ENCODE measurements around the gene ARID5B. TPM values are rescaled to one million over a fixed set of nuclear protein-coding genes. Genes with fewer than 3 reads are reported as not detected.

Gene ARID5B
- total and polyA plus RNA-seq, 2 of the 4 experiments (the other 2 are of a cell fraction): 41.0 to 125 TPM

DNA sequence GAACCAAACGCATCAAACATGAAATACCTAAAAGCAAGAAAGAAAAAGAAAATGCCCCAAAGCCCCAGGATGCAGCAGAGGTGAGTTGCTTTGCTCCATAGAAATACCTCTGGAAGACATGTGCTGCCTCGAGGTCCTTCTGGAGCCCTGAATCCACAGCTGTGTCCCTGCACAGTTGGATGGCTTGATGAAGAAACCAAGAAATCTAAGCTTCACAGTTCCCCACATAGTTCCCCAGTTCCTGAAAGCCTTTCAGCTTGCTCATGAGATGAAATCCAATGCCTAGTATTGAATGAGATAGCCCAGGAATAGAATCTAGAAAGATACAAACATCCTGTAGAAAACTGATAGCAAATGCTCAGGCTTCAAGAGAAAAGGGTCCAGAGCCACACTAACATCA is 184.3 kb downstream of the ARID5B start:
- H3K9me3 ChIP-seq (ENCODE audit: control insufficient read depth, insufficient read depth, low read length): no peaks in the 10 kb centered on the region
- peak overlapping the region; percentile 17 to 23; a peak in 2 of 4 replicates for H4K8ac ChIP-seq (ENCODE audit: low read depth in 2 of 2, low read length in 2 of 2)
- no peak overlapping the region for H2AK9ac ChIP-seq (replicated peaks; ENCODE audit: low read depth, low read length, poor library complexity)
- H3K4me1 ChIP-seq (ENCODE audit: control insufficient read depth, insufficient read depth, low read length): peaks cover 23% of the 10 kb centered on the region
- BruUV-seq (replicated peaks): no TSS peak
- H3K36me3 ChIP-seq (ENCODE audit: control insufficient read depth, insufficient read depth, low read length): peaks cover 55% of the 10 kb centered on the region
- ChIA-PET POLR2A (ENCODE audit: unreplicated experiment) (no interaction called here), CTCF (no interaction called here)
- dilution Hi-C loops (cut with HindIII; ENCODE audit: low sequenced_read_pairs, unreplicated experiment): no loop called here
- peak overlapping the region; percentile 60; the same call in 1 of the 2 replicates for H3K23ac ChIP-seq (ENCODE audit: low read depth, low read length)
- no peak overlapping the region for H2BK20ac ChIP-seq (ENCODE audit: low read depth, low read length)
- DNase-seq (no peak), ATAC-seq (ENCODE audit: low read depth) (no peak)
- H3K14ac ChIP-seq (replicated peaks; ENCODE audit: low read depth, low read length): peak overlapping the region; percentile 68; the same call in 1 of the 2 replicates
- peak overlapping the region; percentile 73 for H3K4ac ChIP-seq (ENCODE audit: low read depth, low read length)
- H4K5ac ChIP-seq (ENCODE audit: low read depth, low read length): peak overlapping the region; percentile 26
- no peak overlapping the region for H3K9ac ChIP-seq (ENCODE audit: low read depth, low read length)
- no peak overlapping the region; the same call in 1 of the 2 replicates for H2AK5ac ChIP-seq (ENCODE audit: low read depth, low read length)
- peak overlapping the region; percentile 37 for H4K91ac ChIP-seq (ENCODE audit: insufficient read depth, low read depth, low read length)
- no peak overlapping the region for H2AFZ ChIP-seq (replicated peaks; ENCODE audit: low read length, poor library complexity)
- no peak overlapping the region for H3K56ac ChIP-seq (ENCODE audit: extremely low read depth, insufficient read depth, low read length)
- peak overlapping the region; percentile 98 for H3K27ac ChIP-seq (ENCODE audit: insufficient read depth, low read length)
- H3K18ac ChIP-seq (ENCODE audit: low read depth, low read length): peak overlapping the region; percentile 76
- intact Hi-C loops (cut with micrococcal nuclease): loop anchor here (2.0 kb wide), 1 partner anchor 159 kb away; no protein-coding TSS in a partner anchor
- TF ChIP-seq CEBPB (IDR thresholded peaks at IDR 0.05; ENCODE audit: low read depth, low read length) (no peak), MAFK (IDR thresholded peaks at IDR 0.05; ENCODE audit: low read depth, low read length) (no peak), MXI1 (IDR thresholded peaks at IDR 0.05; ENCODE audit: borderline replicate concordance, low read depth, low read length) (no peak), SMC3 (IDR thresholded peaks at IDR 0.05; ENCODE audit: low read depth, low read length) (no peak), FOS (IDR thresholded peaks at IDR 0.05; ENCODE audit: low read depth, low read length) (no peak), RCOR1 (IDR thresholded peaks at IDR 0.05; ENCODE audit: insufficient replicate concordance, low read length) (no peak), RAD21 (IDR thresholded peaks at IDR 0.05; ENCODE audit: low read length) (no peak), NFE2L2 (IDR thresholded peaks at IDR 0.05; ENCODE audit: low read depth, low read length) (no peak), POLR2A (IDR thresholded peaks at IDR 0.05; ENCODE audit: low read depth, low read length) (no peak)
- TF ChIP-seq, protein P1, sequence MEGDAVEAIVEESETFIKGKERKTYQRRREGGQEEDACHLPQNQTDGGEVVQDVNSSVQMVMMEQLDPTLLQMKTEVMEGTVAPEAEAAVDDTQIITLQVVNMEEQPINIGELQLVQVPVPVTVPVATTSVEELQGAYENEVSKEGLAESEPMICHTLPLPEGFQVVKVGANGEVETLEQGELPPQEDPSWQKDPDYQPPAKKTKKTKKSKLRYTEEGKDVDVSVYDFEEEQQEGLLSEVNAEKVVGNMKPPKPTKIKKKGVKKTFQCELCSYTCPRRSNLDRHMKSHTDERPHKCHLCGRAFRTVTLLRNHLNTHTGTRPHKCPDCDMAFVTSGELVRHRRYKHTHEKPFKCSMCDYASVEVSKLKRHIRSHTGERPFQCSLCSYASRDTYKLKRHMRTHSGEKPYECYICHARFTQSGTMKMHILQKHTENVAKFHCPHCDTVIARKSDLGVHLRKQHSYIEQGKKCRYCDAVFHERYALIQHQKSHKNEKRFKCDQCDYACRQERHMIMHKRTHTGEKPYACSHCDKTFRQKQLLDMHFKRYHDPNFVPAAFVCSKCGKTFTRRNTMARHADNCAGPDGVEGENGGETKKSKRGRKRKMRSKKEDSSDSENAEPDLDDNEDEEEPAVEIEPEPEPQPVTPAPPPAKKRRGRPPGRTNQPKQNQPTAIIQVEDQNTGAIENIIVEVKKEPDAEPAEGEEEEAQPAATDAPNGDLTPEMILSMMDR (conservative IDR thresholded peaks at IDR 0.05; ENCODE audit: low read depth, low read length): no peak
- TF ChIP-seq, protein P2, sequence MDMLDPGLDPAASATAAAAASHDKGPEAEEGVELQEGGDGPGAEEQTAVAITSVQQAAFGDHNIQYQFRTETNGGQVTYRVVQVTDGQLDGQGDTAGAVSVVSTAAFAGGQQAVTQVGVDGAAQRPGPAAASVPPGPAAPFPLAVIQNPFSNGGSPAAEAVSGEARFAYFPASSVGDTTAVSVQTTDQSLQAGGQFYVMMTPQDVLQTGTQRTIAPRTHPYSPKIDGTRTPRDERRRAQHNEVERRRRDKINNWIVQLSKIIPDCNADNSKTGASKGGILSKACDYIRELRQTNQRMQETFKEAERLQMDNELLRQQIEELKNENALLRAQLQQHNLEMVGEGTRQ (IDR thresholded peaks at IDR 0.05; ENCODE audit: low read depth, low read length): no peak
- TF ChIP-seq, protein P3, sequence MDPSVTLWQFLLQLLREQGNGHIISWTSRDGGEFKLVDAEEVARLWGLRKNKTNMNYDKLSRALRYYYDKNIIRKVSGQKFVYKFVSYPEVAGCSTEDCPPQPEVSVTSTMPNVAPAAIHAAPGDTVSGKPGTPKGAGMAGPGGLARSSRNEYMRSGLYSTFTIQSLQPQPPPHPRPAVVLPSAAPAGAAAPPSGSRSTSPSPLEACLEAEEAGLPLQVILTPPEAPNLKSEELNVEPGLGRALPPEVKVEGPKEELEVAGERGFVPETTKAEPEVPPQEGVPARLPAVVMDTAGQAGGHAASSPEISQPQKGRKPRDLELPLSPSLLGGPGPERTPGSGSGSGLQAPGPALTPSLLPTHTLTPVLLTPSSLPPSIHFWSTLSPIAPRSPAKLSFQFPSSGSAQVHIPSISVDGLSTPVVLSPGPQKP (IDR thresholded peaks at IDR 0.05; ENCODE audit: borderline replicate concordance, low read depth, low read length): no peak
- H2BK5ac ChIP-seq (ENCODE audit: low read depth, low read length, poor library complexity, severe bottlenecking): peak overlapping the region; percentile 93
- no peaks in the 10 kb centered on the region for H3K27me3 ChIP-seq (ENCODE audit: control insufficient read depth, insufficient read depth, low read length)
- peaks cover 21% of the 10 kb centered on the region for H4K20me1 ChIP-seq (ENCODE audit: insufficient read depth, low read length)
- H2BK15ac ChIP-seq (ENCODE audit: low read depth, low read length): peak overlapping the region; percentile 45; the same call in 1 of the 3 replicates
- H3K9me1 ChIP-seq (ENCODE audit: insufficient read depth, low read length): peaks cover 9% of the 10 kb centered on the region
- peak overlapping the region; percentile 29; the same call in 1 of the 2 replicates for H2BK120ac ChIP-seq (ENCODE audit: low read depth, low read length)
- no CpG with 5 or more reads among the region's 2 CpGs for WGBS, 2 experiments (ENCODE audit: extremely low coverage in 2 of 2, insufficient read length in 1 of 2)
- in situ Hi-C loops (cut with MboI; ENCODE audit: low sequenced_read_pairs): loop anchor here (25.0 kb wide), 1 partner anchor 1051 kb away; the partner anchor contains the start of gene NRBF2
- H3K4me2 ChIP-seq (ENCODE audit: low read depth, low read length): no peak overlapping the region
- peaks cover 17 to 54% of the 10 kb centered on the region in 2 experiments for H3K79me1 ChIP-seq (ENCODE audit: low read depth in 1 of 2, low read length in 2 of 2)
- H3K4me3 ChIP-seq (ENCODE audit: insufficient read depth, low read depth, low read length): no peak overlapping the region
